ENCODE results near the gene SACM1L. TPM values are rescaled to one million over a fixed set of nuclear protein-coding genes. Genes with fewer than 3 reads are reported as not detected.

The SACM1L gene
- total RNA-seq, 1 experiment from 2014 or later = 79.6 TPM

DNA sequence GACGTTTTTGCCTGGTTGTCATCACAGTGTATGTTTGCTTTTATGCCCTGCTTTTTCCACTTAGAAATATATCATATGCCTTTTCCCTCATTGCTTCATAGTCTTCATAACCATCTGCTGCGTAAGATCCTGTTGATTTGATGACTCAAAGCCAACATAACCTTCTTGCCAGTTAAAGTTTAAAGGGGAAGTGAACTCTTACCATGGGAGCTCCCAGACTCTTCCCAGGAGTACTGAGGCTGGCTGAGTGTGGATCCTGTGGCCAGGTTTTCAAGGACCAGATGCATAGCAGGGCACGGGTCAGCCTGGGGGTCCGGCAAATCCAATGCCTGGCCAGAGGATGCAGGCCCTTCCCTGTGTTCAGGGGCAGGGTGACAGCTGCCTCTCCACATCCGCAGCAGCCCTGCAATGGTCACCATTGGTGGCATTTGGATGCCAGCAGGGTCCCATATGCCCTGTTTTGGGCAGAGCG is 42.0 kb upstream of the SACM1L start (continued):
- TF ChIP-seq, protein P1, sequence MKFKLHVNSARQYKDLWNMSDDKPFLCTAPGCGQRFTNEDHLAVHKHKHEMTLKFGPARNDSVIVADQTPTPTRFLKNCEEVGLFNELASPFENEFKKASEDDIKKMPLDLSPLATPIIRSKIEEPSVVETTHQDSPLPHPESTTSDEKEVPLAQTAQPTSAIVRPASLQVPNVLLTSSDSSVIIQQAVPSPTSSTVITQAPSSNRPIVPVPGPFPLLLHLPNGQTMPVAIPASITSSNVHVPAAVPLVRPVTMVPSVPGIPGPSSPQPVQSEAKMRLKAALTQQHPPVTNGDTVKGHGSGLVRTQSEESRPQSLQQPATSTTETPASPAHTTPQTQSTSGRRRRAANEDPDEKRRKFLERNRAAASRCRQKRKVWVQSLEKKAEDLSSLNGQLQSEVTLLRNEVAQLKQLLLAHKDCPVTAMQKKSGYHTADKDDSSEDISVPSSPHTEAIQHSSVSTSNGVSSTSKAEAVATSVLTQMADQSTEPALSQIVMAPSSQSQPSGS (CRISPR knock-in tag; IDR thresholded peaks at IDR 0.05; ENCODE audit: borderline replicate concordance, low read depth) = no peak
- no peak for TF ChIP-seq CREM (CRISPR knock-in tag; IDR thresholded peaks at IDR 0.05)

DNA sequence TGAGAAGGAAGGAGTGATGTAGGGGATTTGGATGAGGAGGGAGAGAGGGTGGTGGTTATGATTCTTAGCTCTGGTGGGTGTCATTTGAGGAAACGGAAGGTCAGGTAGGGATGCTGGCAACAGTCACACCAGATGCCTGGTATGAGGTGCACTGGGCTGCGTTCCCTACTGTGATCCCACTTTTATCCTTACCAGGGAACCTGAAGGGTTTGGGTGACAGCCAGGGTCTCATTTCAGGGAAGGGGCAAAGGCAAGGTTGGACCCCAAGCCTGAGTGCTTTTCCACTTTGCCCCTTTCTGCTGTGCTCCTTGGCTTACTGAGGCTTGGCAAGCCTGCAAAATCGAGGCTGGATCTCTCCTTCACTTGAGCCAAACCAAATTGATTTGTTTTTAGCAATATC is 36.0 kb upstream of the SACM1L start:
- ATAC-seq = no peak
- H3K4me3 Mint-ChIP-seq = no peak overlapping the region
- H3K27ac Mint-ChIP-seq = no peak overlapping the region
- peaks cover 17% of the 10 kb centered on the region for H3K9me3 Mint-ChIP-seq
- ChIA-PET POLR2A (no interaction called here), CTCF (interaction anchor here (0.7 to 1.9 kb wide), 3 partner anchors 13 to 75 kb away, joined by 3 to 6 read pairs (median 4); no protein-coding TSS in a partner anchor)
- DNase-seq (ENCODE audit: low spot score) = no peak
- H3K36me3 Mint-ChIP-seq = peaks cover 6% of the 10 kb centered on the region
- H3K4me1 Mint-ChIP-seq = peaks cover 21% of the 10 kb centered on the region
- no peak for TF ChIP-seq JAZF1 (CRISPR knock-in tag; IDR thresholded peaks at IDR 0.05)
- TF ChIP-seq ELF4 (CRISPR knock-in tag; IDR thresholded peaks at IDR 0.05; ENCODE audit: low read depth) = no peak
- no peak for TF ChIP-seq IRF2 (CRISPR knock-in tag; IDR thresholded peaks at IDR 0.05; ENCODE audit: borderline replicate concordance, low read depth)
- TF ChIP-seq, protein P2, sequence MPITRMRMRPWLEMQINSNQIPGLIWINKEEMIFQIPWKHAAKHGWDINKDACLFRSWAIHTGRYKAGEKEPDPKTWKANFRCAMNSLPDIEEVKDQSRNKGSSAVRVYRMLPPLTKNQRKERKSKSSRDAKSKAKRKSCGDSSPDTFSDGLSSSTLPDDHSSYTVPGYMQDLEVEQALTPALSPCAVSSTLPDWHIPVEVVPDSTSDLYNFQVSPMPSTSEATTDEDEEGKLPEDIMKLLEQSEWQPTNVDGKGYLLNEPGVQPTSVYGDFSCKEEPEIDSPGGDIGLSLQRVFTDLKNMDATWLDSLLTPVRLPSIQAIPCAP (CRISPR knock-in tag; IDR thresholded peaks at IDR 0.05) = no peak
- TF ChIP-seq, protein P3, sequence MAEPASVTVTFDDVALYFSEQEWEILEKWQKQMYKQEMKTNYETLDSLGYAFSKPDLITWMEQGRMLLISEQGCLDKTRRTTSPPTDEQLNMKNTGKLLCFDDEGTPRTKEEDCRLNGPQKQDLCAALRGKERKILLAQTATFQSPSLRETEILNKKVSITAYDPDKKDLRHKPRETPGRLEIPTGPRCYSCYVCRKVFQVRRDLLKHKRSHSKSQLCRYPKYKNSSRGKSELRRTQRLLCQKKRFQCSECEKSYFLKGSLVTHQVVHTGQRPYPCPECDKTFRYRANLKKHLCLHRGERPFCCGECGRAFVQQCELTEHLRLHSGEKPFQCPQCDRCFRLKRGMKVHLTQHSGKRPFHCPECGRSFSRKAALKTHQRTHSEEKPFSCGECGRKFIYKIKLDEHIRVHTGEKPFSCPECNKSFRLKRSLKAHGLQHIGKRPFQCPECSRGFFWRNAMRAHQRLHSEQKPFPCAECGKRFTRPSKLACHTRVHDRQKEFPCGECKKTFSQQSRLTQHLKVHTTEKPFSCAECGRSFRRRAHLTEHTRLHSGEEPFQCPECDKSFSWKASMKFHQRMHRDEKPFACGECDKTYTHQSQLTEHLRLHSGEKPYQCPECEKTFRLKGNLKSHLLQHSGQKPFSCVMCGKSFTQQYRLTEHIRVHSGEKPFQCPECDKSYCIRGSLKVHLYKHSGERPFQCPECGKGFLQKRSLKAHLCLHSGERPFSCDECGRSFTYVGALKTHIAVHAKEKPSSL (CRISPR knock-in tag; conservative IDR thresholded peaks at IDR 0.05) = no peak
- TF ChIP-seq CREB1 (CRISPR knock-in tag; IDR thresholded peaks at IDR 0.05) = no peak
- TF ChIP-seq NR2C2 (CRISPR knock-in tag; IDR thresholded peaks at IDR 0.05) = no peak
- TF ChIP-seq ETV6 (CRISPR knock-in tag; IDR thresholded peaks at IDR 0.05) = no peak
- TF ChIP-seq, protein P4, sequence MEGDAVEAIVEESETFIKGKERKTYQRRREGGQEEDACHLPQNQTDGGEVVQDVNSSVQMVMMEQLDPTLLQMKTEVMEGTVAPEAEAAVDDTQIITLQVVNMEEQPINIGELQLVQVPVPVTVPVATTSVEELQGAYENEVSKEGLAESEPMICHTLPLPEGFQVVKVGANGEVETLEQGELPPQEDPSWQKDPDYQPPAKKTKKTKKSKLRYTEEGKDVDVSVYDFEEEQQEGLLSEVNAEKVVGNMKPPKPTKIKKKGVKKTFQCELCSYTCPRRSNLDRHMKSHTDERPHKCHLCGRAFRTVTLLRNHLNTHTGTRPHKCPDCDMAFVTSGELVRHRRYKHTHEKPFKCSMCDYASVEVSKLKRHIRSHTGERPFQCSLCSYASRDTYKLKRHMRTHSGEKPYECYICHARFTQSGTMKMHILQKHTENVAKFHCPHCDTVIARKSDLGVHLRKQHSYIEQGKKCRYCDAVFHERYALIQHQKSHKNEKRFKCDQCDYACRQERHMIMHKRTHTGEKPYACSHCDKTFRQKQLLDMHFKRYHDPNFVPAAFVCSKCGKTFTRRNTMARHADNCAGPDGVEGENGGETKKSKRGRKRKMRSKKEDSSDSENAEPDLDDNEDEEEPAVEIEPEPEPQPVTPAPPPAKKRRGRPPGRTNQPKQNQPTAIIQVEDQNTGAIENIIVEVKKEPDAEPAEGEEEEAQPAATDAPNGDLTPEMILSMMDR (IDR thresholded peaks at IDR 0.05) = no peak
- TF ChIP-seq GABPB1 (CRISPR knock-in tag; IDR thresholded peaks at IDR 0.05) = no peak
- TF ChIP-seq, protein P5, sequence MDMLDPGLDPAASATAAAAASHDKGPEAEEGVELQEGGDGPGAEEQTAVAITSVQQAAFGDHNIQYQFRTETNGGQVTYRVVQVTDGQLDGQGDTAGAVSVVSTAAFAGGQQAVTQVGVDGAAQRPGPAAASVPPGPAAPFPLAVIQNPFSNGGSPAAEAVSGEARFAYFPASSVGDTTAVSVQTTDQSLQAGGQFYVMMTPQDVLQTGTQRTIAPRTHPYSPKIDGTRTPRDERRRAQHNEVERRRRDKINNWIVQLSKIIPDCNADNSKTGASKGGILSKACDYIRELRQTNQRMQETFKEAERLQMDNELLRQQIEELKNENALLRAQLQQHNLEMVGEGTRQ (CRISPR knock-in tag; IDR thresholded peaks at IDR 0.05) = no peak
- TF ChIP-seq, protein P6, sequence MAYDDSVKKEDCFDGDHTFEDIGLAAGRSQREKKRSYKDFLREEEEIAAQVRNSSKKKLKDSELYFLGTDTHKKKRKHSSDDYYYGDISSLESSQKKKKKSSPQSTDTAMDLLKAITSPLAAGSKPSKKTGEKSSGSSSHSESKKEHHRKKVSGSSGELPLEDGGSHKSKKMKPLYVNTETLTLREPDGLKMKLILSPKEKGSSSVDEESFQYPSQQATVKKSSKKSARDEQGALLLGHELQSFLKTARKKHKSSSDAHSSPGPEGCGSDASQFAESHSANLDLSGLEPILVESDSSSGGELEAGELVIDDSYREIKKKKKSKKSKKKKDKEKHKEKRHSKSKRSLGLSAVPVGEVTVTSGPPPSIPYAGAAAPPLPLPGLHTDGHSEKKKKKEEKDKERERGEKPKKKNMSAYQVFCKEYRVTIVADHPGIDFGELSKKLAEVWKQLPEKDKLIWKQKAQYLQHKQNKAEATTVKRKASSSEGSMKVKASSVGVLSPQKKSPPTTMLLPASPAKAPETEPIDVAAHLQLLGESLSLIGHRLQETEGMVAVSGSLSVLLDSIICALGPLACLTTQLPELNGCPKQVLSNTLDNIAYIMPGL (CRISPR knock-in tag; IDR thresholded peaks at IDR 0.05) = no peak
- TF ChIP-seq, protein P7, sequence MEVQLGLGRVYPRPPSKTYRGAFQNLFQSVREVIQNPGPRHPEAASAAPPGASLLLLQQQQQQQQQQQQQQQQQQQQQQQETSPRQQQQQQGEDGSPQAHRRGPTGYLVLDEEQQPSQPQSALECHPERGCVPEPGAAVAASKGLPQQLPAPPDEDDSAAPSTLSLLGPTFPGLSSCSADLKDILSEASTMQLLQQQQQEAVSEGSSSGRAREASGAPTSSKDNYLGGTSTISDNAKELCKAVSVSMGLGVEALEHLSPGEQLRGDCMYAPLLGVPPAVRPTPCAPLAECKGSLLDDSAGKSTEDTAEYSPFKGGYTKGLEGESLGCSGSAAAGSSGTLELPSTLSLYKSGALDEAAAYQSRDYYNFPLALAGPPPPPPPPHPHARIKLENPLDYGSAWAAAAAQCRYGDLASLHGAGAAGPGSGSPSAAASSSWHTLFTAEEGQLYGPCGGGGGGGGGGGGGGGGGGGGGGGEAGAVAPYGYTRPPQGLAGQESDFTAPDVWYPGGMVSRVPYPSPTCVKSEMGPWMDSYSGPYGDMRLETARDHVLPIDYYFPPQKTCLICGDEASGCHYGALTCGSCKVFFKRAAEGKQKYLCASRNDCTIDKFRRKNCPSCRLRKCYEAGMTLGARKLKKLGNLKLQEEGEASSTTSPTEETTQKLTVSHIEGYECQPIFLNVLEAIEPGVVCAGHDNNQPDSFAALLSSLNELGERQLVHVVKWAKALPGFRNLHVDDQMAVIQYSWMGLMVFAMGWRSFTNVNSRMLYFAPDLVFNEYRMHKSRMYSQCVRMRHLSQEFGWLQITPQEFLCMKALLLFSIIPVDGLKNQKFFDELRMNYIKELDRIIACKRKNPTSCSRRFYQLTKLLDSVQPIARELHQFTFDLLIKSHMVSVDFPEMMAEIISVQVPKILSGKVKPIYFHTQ (CRISPR knock-in tag; IDR thresholded peaks at IDR 0.05) = no peak
- no peak for TF ChIP-seq RELA (CRISPR knock-in tag; IDR thresholded peaks at IDR 0.05; ENCODE audit: borderline replicate concordance)
- no peak for TF ChIP-seq NFE2L1 (CRISPR knock-in tag; IDR thresholded peaks at IDR 0.05)
- no peak for TF ChIP-seq ZNF219 (CRISPR knock-in tag; IDR thresholded peaks at IDR 0.05; ENCODE audit: borderline replicate concordance)
- no peaks in the 10 kb centered on the region for H3K27me3 Mint-ChIP-seq (ENCODE audit: low read depth)
